A673 (cell line): ENCODE results near the gene PLCG2.

Experiments used
- CTCF ChIP-seq: fragments of 300-800, 200-600 bp; sonication (generic); conservative IDR thresholded peaks from 2 replicates; pipeline ENCODE4 v1.5.1; 2017; ENCODE audit warnings: low read depth, mild to moderate bottlenecking, antibody characterized with exemption, low read length, moderate library complexity, mixed read lengths
- EZH2 ChIP-seq: fragments of 200-600 bp; sonication (generic); IDR thresholded peaks from 2 replicates; pipeline ENCODE4 v1.6.1; 2017; ENCODE audit warnings: borderline replicate concordance, low read depth, mild to moderate bottlenecking, mixed read lengths, antibody characterized with exemption, low read length; ENCODE audit not compliant: poor library complexity, severe bottlenecking

GRCh38 chr16:81931927-81932326 is 152.8 kb downstream of the PLCG2 start:
- TF ChIP-seq CTCF = no peak
- no peak for TF ChIP-seq EZH2
